HG02938 (cell line): ENCODE data around the gene CEBPB.
"Not testable (repeated sequence)": the region's sequence is repeated elsewhere in the genome, so short reads cannot be mapped to it uniquely, and the experiment has no call there.

Experiments
- ATAC-seq: cut with Tn5 transposase; IDR thresholded peaks from one replicate; pipeline ENCODE4 v1.9.1; 2021; ENCODE audit warnings: mild to moderate bottlenecking, moderate library complexity; ENCODE audit not compliant: unreplicated experiment

CEBPB gene

GRCh38 chr20:50192364-50193198 is 2.0 kb downstream of the CEBPB start:
- ATAC-seq = peak; percentile 44

GRCh38 chr20:50193199-50193835 is 2.7 kb downstream of the CEBPB start:
- no peak for ATAC-seq

DNA sequence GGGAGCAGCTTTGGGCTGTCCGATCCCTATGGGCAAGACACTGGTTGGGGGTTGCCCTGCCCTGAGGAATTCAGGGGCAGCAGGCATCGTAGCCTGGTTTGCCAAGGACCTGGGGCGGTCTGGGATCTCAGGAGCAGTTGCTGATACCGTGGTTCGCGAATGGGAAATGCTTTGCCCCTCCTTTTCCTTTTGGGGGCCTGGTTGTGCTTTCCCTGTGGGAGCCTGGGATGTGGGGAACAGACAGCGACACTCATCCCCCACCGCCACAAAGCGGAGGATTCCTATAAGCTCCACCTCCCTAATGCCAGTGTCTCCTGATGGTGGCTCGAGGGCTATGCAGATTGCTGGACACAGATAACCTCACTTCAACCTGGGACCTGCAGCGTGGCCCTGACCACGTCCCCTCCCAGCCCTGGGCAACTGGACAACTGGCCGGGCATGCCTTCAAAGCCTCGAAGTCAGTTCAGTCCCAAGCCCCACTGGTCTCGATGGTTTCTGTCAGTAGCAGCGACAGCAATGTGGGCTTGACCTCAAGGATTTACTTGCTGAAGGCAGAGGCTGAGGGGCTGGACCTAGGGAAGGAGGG is 3.3 kb downstream of the CEBPB start:
- ATAC-seq = no peak

- no peak for ATAC-seq
These were observed 3.8 kb downstream of the CEBPB start for GRCh38 chr20:50194422-50194830.

GRCh38 chr20:50194831-50195523 is 4.3 kb downstream of the CEBPB start:
- no peak for ATAC-seq

DNA sequence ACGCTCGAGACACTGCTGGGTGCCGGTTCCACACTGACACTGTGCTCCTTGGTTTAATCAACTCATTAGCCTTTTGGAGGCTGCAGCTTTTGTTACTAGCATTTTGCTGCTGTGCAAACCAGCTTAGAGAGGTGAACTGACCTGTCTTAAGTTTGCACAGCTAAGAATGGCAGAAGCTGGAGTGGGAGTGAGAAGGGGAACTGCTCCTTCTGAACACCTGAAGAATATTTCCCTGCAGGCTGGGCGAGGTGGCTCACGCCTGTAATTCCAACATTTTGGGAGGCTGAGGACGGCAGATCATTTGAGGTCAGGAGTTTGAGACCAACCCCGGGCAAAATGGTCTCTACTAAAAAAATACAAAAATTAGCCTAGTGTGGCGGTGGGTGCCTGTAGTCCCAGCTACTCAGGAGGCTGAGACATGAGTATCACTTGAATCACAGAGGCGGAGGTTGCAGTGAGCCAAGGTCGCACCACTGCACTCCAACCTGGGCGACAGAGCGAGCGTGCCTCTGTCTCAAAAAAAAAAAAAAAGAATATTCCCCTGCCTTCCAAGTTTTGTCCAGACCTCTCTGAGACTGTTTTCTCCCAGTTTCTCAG is 5.0 kb downstream of the CEBPB start:
- ATAC-seq = no peak

DNA sequence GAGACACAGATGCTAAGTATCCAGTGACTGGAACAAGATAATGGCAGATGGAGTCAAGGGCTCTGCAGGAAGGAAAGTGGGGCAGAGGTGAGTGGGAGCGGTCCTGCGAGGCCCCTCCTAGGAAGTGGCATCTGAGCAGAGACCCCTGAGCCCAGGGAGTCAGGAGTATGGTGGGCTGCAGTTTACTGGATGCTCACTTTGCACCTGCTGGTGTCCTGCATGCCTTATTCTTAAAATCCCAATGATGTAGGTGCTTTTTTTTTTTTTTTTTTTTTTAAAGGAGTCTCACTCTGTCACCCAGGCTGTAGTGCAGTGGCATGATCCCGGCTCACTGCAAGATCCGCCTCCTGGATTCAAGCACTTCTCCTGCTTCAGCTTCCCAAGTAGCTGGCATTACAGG is 5.6 kb downstream of the CEBPB start:
- ATAC-seq = no peak

DNA sequence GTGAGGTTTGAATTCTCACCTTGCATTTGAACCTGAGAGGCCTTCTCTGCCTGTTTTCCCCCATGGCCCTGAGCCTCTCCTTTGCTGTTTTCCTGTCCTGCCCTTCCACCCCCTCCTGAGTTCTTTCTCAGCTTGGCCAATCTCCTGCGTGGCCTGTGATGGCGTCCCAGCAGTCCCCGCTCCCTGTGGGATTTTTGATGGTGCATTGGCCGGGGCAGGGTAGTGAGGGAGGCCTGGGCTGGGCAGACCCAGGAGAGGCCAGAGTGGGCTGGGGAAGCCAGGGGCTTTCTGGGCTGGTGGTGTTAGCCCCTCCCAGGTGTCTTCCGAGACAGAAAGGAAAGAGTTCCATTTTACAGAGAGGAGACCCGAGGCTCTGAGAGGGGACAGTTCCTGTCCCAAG is 6.3 kb downstream of the CEBPB start:
- no peak for ATAC-seq

DNA sequence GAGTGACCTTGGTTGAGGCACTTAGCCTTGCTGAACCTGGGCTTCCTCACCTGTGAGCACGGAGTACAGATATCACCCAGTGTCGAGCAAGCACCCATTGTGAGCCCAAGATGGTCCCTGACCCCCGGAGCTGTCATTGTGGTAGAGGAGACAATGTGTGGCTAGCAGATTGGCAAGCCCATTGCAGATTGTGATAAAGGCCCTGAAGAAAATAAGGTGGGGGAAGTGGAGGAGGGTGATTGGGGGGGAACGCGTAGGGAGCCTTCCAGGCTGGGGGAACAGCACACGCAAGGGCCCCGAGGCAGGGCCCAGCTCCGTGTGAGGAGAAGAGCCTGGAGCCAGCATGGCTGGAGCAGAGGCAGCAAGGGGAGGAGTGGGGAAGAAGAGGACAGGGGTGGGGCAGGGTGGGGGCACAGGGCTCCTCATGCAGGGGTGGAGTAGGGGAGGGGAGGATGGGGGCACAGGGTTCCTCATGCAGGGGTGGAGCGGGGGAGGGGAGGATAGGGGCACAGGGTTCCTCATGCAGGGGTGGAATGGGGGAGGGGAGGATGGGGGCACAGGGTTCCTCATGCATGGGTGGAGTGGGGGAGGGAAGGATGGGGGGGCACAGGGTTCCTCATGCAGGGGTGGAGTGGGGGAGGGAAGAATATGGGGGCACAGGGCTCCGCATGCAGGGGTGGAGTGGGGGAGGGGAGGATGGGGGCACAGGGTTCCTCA is 7.0 kb downstream of the CEBPB start:
- no peak for ATAC-seq

GRCh38 chr20:50198180-50198666 is 7.6 kb downstream of the CEBPB start:
- ATAC-seq = no peak

- no peak for ATAC-seq
These were observed 8.1 kb downstream of the CEBPB start for GRCh38 chr20:50198716-50199115.

DNA sequence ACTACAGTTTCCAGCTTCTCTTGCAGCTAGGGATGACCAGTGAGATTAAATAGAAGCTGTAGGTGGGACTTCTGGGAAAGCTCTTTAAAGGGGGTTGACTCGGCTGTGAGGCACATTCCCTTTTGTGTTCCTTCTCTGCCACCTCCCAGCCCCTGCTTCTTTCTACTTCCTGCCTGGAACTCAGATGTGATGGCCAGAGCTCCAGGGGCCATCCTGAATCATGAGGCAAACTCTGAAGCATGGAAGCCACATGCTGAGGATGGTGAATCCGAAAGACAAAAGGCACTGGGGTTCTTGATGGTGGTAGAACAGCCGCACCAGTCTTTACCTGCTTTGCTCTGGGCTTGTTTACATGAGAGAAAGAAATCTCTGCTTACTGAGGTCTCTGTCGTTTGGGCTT is 9.1 kb downstream of the CEBPB start:
- ATAC-seq = no peak

GRCh38 chr20:50200482-50201104 is 10.0 kb downstream of the CEBPB start:
- no peak for ATAC-seq

DNA sequence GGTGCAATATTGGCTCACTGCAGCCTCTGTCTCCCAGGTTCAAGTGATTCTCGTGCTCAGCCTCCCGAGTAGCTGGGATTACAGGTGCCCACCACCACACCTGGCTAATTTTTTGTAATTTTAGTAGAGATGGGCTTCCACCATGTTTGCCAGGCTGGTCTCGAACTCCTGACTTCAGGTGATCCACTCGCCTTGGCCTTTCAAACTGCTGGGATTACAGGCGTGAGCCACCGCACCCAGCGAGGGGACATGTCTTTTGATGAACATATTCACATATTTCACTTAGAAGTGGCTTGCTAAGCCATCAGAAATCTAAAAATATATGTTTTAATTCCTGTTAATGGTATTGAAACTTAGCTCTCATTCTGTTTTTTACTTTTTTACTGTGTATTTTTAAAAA is 11.1 kb downstream of the CEBPB start:
- not testable (repeated sequence) for ATAC-seq

GRCh38 chr20:50202677-50203076 is 12.0 kb downstream of the CEBPB start:
- ATAC-seq = no peak

- ATAC-seq = no peak
These were observed 13.6 kb downstream of the CEBPB start for GRCh38 chr20:50203951-50204937.

- ATAC-seq = no peak
These were observed 16.4 kb downstream of the CEBPB start for GRCh38 chr20:50207026-50207425.

GRCh38 chr20:50208085-50208491 is 17.5 kb downstream of the CEBPB start:
- ATAC-seq = no peak

GRCh38 chr20:50208815-50209214 is 18.2 kb downstream of the CEBPB start:
- ATAC-seq = not testable (repeated sequence)
